ENCODE measurements around the gene AMER2. TPM values are rescaled to one million over a fixed set of nuclear protein-coding genes. Genes with fewer than 3 reads are reported as not detected.

AMER2 gene
- total and polyA plus RNA-seq, 9 of the 15 experiments (the other 6 are each of a cell fraction or from before 2014, with no cell fraction given), result not detected

DNA sequence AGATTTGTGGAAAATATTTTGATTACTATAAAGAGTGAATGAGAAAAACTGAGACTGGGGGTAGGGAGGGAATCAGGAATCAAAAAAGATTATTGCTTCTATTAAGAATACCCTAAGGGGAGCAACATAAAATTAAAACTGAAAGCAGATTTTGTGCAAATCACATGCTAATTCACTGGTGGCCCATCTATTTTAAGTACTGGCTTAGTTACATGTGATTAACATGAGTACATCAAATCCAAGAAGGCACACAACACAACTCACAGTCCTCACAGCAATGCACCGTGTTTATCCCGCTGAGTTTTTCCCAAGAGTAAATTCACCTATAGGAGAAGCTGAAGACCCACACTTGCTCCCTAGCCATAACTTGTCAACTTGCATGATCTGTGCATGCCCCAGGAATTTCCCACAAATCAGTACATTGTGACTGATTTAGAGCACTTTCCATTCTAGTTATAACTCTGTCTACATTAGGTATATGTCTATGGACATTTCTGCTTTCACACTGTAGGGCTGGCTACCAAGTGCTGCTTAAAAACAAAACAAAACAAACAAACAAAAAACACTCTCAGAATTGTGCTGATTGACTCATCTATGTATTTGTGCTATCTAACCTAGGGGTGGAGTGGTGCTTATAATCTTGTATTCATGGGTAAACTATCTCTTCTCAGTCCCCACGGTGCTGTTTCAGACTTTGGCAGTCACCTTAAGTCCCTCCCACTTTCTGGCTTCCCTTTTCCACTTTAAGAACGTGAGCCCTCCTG, 24.3 kb downstream of the AMER2 start:
- no peak for ATAC-seq
- intact Hi-C loops (cut with micrococcal nuclease), result no loop called here
- no TSS peak for BruUV-seq (replicated peaks)

DNA sequence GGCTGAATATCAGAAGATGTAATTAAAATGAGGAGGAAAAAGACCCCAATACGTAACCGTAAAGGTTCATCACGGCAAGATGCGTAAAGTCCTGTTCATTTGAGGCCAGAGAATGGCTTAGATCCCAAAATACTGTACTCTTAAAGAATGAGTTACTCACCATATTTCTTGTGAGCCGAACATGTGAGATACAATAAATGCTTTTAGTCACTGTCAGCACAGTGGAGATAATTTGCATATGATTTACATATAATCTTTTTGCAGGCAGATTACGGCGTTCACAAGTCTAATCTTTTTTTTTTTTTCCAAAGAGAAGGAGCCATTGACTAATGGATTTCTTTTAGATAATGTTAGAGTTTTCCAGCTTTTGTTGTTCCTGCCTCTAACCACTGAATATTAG, 28.4 kb downstream of the AMER2 start:
- POLR2A ChIA-PET, result interaction anchor here (0.7 kb wide), 1 partner anchor 24 kb away, joined by 3 read pairs; no protein-coding TSS in a partner anchor
- CTCF ChIA-PET (ENCODE audit: low intra/inter-chr PET ratio), result no interaction called here
- Histone ChIP-seq H3K27ac (ENCODE audit: extremely low read depth, low read depth, low read length) (no peak overlapping the region), H2AFZ (ENCODE audit: low read depth, low read length) (no peak overlapping the region), H3K79me2 (ENCODE audit: control insufficient read depth, insufficient read depth, low read length) (no peaks in the 10 kb centered on the region), H3K4me2 (ENCODE audit: insufficient read depth, low read length) (no peak overlapping the region), H3K9me3 (replicated peaks; ENCODE audit: control insufficient read depth, insufficient read depth, low read depth, low read length) (no peaks in the 10 kb centered on the region), H3K27me3 (ENCODE audit: control insufficient read depth in 2 of 2, insufficient read depth in 2 of 2, low read length in 2 of 2) (peaks cover 0 to 15% of the 10 kb centered on the region in 2 experiments; a peak in 2 of 5 replicates), H3K9ac (ENCODE audit: insufficient read depth in 1 of 2, low read depth in 2 of 2, low read length in 2 of 2) (no peak overlapping the region), H3K4me3 (no peak overlapping the region), H4K20me1 (replicated peaks; ENCODE audit: control insufficient read depth, insufficient read depth, low read length) (no peaks in the 10 kb centered on the region), H3K9me1 (ENCODE audit: control insufficient read depth, insufficient read depth, low read length) (no peaks in the 10 kb centered on the region), H3K4me1 (replicated peaks in 1 of 2; ENCODE audit: control insufficient read depth in 2 of 2, insufficient read depth in 2 of 2, low read length in 2 of 2) (no peaks in the 10 kb centered on the region), H3K36me3 (ENCODE audit: control insufficient read depth, insufficient read depth, low read length) (no peaks in the 10 kb centered on the region)
- ATAC-seq (no peak), DNase-seq (ENCODE audit: extremely low read depth in 1 of 4, low spot score in 3 of 4) (no peak), FAIRE-seq (no peak)
- intact Hi-C loops (cut with micrococcal nuclease) (no loop called here), in situ Hi-C loops (cut with MboI) (no loop called here)
- WGBS (ENCODE audit: insufficient coverage, low coverage, missing lambda C conversion rate), result 10% methylated on average over 7 of the region's 7 CpGs
- no peak for TF ChIP-seq ILF3 (IDR thresholded peaks at IDR 0.05; ENCODE audit: borderline replicate concordance)
- TF ChIP-seq SIN3B (IDR thresholded peaks at IDR 0.05; ENCODE audit: low read depth), result no peak
- TF ChIP-seq RBM22 (IDR thresholded peaks at IDR 0.05; ENCODE audit: low read depth, low read length, poor library complexity, severe bottlenecking), result no peak
- TF ChIP-seq RFX5 (IDR thresholded peaks at IDR 0.05; ENCODE audit: low read depth, low read length), result no peak
- TF ChIP-seq ETV5 (CRISPR knock-in tag; IDR thresholded peaks at IDR 0.05; ENCODE audit: low read depth), result no peak
- TF ChIP-seq EZH2 (IDR thresholded peaks at IDR 0.05; ENCODE audit: borderline replicate concordance, low read depth, low read length), result no peak
- TF ChIP-seq RBM17 (IDR thresholded peaks at IDR 0.05; ENCODE audit: borderline replicate concordance, low read depth, low read length), result no peak
- TF ChIP-seq PTRF (tag; IDR thresholded peaks at IDR 0.05), result no peak
- TF ChIP-seq RAD51 (IDR thresholded peaks at IDR 0.05; ENCODE audit: borderline replicate concordance, low read depth), result no peak
- no peak for TF ChIP-seq SAFB (IDR thresholded peaks at IDR 0.05; ENCODE audit: borderline replicate concordance, low read depth, low read length)
- TF ChIP-seq, protein P1, sequence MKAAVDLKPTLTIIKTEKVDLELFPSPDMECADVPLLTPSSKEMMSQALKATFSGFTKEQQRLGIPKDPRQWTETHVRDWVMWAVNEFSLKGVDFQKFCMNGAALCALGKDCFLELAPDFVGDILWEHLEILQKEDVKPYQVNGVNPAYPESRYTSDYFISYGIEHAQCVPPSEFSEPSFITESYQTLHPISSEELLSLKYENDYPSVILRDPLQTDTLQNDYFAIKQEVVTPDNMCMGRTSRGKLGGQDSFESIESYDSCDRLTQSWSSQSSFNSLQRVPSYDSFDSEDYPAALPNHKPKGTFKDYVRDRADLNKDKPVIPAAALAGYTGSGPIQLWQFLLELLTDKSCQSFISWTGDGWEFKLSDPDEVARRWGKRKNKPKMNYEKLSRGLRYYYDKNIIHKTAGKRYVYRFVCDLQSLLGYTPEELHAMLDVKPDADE (conservative IDR thresholded peaks at IDR 0.05; ENCODE audit: control insufficient read depth, low read depth, low read length), result no peak
- TF ChIP-seq, protein P2, sequence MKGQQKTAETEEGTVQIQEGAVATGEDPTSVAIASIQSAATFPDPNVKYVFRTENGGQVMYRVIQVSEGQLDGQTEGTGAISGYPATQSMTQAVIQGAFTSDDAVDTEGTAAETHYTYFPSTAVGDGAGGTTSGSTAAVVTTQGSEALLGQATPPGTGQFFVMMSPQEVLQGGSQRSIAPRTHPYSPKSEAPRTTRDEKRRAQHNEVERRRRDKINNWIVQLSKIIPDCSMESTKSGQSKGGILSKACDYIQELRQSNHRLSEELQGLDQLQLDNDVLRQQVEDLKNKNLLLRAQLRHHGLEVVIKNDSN (CRISPR knock-in tag; IDR thresholded peaks at IDR 0.05), result no peak
- BruUV-seq (replicated peaks), result no TSS peak

More for the DNA sequence above, 24.3 kb downstream of the AMER2 start:
- WGBS (ENCODE audit: insufficient coverage, low coverage, missing lambda C conversion rate), result 2% methylated on average over 4 of the region's 4 CpGs
- Histone ChIP-seq H3K79me2 (ENCODE audit: control insufficient read depth, insufficient read depth, low read length) (no peaks in the 10 kb centered on the region), H3K9me1 (ENCODE audit: control insufficient read depth, insufficient read depth, low read length) (no peaks in the 10 kb centered on the region), H3K4me2 (ENCODE audit: insufficient read depth, low read length) (no peak overlapping the region), H3K9ac (ENCODE audit: insufficient read depth in 1 of 2, low read depth in 2 of 2, low read length in 2 of 2) (no peak overlapping the region), H3K4me3 (no peak overlapping the region), H3K27me3 (ENCODE audit: control insufficient read depth in 2 of 2, insufficient read depth in 2 of 2, low read length in 2 of 2) (peaks cover 0 to 20% of the 10 kb centered on the region in 2 experiments; a peak in 2 of 5 replicates), H2AFZ (ENCODE audit: low read depth, low read length) (no peak overlapping the region), H3K4me1 (replicated peaks in 1 of 2; ENCODE audit: control insufficient read depth in 2 of 2, insufficient read depth in 2 of 2, low read length in 2 of 2) (no peaks in the 10 kb centered on the region), H3K36me3 (ENCODE audit: control insufficient read depth, insufficient read depth, low read length) (no peaks in the 10 kb centered on the region), H3K9me3 (replicated peaks; ENCODE audit: control insufficient read depth, insufficient read depth, low read depth, low read length) (no peaks in the 10 kb centered on the region), H3K27ac (ENCODE audit: extremely low read depth, low read depth, low read length) (no peak overlapping the region), H4K20me1 (replicated peaks; ENCODE audit: control insufficient read depth, insufficient read depth, low read length) (no peaks in the 10 kb centered on the region)
- CTCF ChIA-PET (ENCODE audit: low intra/inter-chr PET ratio), result no interaction called here
- no peak for DNase-seq (ENCODE audit: extremely low read depth in 1 of 4, low spot score in 3 of 4)
- no peak for TF ChIP-seq HSF4 (CRISPR knock-in tag; IDR thresholded peaks at IDR 0.05; ENCODE audit: borderline replicate concordance)
- TF ChIP-seq ZKSCAN1 (IDR thresholded peaks at IDR 0.05; ENCODE audit: low read depth, low read length), result no peak
- TF ChIP-seq NUFIP1 (IDR thresholded peaks at IDR 0.05; ENCODE audit: partially characterized antibody), result no peak
- FAIRE-seq, result no peak
- POLR2A ChIA-PET, result no interaction called here
- in situ Hi-C loops (cut with MboI), result no loop called here

Measured in K562 (cell line).